Posterior cingulate gyrus (tissue), 11 donors: ENCODE results near the gene TBC1D24.

Experiments
- DNase-seq, 10 donors: peaks; one replicate each; pipeline versions ENCODE4 v3.0.0 to v3.0.0-alpha.2; 2020 to 2021; ENCODE audit warnings: mixed read lengths in 3 of 10
- intact Hi-C: fragments of 100-400 bp; cut with DNase I; formaldehyde crosslinking; loops from one replicate; pipeline ENCODE4 v1.15.1; 2023

TBC1D24 gene

GRCh38 chr16:2447920-2448583, 26.9 kb upstream of the TBC1D24 start:
- peak in 1 of 10 donors; percentile 78 for DNase-seq
- intact Hi-C loops, result no loop called here

DNA sequence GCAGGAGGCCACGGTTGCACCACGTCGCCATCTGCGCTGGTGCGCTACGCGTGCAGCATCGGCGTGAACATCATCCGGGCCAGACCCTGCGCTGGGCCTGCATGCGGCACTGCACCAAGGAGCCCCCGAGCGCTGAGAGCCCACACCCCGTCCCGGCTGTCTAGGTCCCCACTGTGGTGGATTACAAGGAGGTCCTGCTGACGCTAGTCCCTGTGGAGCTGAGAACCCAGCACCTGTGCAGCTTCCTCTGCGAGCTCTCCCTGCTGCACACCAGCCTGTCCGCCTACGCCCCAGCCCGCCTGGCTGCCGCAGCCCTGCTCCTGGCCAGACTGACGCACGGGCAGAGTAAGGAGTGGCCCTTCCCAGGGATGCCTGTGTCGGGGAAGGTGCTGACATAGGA, 25.8 kb upstream of the TBC1D24 start:
- intact Hi-C loops, result no loop called here
- DNase-seq, result peak in 1 of 10 donors; percentile 76

DNA sequence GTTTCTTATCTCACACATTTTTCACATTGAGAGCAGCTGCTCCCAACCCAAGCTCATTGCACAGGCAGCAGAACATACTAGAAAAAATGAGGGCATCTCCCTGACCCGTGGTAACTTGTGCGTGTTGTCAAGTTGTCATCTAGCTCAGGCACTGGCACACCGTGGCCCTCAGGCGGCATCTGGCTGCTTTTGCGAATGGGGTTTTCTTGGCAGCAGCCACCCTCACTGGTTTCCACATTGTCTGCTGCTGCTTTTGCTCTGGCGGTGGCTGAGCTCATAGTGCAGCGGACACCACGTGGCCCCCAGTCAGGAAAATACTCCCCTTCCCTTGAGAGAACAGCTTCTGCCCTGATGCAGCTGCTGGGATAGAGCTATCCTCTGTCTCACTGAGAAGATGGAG, 24.4 kb upstream of the TBC1D24 start:
- DNase-seq, result peak in 7 of 10 donors; percentile 52 to 96 (median 77)
- intact Hi-C loops, result no loop called here

DNA sequence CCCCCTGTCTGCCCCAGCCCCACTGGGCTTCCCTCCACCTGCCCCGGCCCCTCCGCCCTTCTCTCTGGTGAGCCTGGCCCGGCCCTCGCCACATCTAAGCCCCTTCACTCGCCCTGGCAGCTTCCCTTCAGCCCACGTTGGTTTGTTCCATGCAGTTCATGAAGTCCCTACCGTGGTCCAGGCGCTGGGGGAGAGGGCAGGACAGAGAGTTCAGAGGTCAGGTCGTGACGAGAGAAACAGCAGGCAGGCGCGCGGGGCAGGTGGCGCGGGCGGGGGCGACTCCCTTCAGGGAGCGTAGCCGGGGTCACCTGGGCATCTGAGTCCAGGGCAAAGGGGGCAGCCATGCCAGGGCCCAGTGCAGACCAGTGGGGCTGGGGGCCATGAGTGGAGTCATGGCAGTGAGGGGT, 23.9 kb upstream of the TBC1D24 start:
- intact Hi-C loops, result no loop called here
- DNase-seq, result no peak

GRCh38 chr16:2451851-2452320, 23.0 kb upstream of the TBC1D24 start:
- intact Hi-C loops, result no loop called here
- DNase-seq, result peak in 1 of 10 donors; percentile 69

DNA sequence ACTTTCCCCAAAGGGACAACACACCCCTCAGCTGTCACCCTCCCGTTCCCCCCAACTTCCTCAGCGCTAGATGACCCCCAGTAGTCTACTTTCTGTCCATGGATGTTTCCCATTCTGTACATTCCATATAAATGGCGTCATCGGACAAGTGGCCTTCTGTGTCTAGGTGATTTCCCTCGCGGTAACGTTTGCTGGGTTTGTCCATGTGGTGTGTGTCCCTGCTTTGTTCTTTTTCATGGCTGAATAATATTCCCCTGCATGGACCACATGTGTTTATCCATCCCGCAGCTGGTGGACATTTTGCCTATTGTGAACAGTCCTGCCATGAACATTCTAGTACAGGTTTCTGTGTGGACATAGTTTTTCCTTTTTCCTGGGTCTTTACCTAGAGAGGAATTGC, 22.3 kb upstream of the TBC1D24 start:
- DNase-seq, result no peak
- intact Hi-C loops, result no loop called here

GRCh38 chr16:2455081-2455845, 19.7 kb upstream of the TBC1D24 start:
- intact Hi-C loops, result no loop called here
- no peak for DNase-seq

DNA sequence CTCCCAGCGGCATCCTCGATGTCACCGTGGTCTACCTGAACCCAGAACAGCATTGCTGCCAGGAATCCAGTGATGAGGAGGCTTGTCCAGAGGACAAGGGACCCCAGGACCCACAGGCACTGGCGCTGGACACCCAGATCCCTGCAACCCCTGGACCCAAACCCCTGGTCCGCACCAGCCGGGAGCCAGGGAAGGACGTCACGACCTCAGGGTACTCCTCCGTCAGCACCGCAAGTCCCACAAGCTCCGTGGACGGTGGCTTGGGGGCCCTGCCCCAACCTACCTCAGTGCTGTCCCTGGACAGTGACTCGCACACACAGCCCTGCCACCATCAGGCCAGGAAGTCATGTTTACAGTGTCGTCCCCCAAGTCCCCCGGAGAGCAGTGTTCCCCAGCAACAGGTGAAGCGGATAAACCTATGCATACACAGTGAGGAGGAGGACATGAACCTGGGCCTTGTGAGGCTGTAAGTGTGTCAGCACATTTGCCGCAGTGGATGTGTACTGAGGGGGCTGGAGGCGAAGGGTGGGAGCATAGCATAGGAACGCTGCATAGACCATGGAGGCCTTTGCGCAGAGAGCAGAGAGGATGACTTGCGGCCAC, 18.3 kb upstream of the TBC1D24 start:
- intact Hi-C loops, result no loop called here
- peak in 1 of 10 donors; percentile 62 for DNase-seq

DNA sequence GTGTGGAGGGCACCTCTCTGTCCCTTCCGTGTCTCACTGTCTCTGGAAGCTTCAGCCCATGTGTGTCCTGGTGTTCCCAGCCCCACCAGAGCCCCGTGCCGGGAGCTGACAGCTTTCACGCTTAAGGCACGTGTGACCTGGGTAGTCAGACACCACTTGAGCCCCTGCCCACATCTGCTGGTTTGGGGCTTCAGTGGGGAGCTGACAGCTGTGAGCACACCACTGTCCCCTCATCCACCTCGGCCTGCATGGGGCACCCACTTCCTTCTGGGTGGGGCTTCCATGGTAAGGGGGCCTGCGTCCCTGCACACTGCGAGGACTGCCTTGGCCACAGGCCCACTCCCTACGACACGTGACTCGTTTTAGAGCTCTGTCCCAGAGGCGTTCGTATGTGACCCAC, 17.7 kb upstream of the TBC1D24 start:
- peak in 1 of 10 donors; percentile 70 for DNase-seq
- intact Hi-C loops, result no loop called here

DNA sequence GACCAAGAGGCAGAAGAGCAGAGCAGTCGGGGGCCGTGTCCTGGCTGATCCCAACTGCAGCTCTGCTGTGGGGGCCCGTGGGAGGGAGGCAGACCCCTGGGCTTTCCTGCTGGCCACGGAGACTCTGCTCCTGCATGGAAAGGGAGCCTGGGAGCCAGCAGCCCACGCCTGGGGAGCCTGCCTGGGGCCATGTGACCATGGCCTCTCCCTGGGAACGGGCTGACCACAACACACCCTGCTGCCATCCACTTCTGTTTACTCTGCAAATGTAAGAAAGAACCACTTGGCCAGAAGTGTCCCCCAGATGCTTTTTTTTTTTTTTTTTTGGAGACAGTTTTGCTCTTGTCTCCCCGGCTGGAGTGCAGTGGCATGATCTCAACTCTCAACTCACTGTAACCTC, 17.0 kb upstream of the TBC1D24 start:
- intact Hi-C loops, result no loop called here
- peak in 1 of 10 donors; percentile 73 for DNase-seq

GRCh38 chr16:2458887-2459646, 15.9 kb upstream of the TBC1D24 start:
- peak in 1 of 10 donors; percentile 89 for DNase-seq
- intact Hi-C loops, result no loop called here

GRCh38 chr16:2459647-2460390, 15.1 kb upstream of the TBC1D24 start, which contains the start of gene TEDC2:
Gene TEDC2, plus strand, starts transcription at chr16:2460109. Its CDS starts 36 bp downstream, at chr16:2460145.
- intact Hi-C loops, result no loop called here
- peak; percentile 91 to 99 (median 96) for DNase-seq

- DNase-seq, result no peak
- intact Hi-C loops, result no loop called here
These were observed 14.6 kb upstream of the TBC1D24 start for GRCh38 chr16:2460391-2460713.

DNA sequence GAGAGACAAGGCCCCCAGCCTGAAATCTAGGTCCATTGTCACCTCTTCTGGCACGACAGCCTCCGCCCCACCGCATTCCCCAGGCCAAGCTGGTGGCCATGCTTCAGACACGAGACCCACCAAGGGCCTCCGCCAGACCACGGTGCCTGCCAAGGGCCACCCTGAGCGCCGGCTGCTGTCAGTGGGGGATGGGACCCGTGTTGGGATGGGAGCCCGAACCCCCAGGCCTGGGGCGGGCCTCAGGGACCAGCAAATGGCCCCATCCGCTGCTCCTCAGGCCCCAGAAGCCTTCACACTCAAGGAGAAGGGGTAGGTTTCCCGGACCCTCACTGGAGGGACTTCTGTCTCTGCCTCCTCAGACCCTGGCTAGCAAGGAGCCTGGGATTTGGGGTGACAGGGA, 14.0 kb upstream of the TBC1D24 start:
- intact Hi-C loops, result no loop called here
- peak in 1 of 10 donors; percentile 57 for DNase-seq

DNA sequence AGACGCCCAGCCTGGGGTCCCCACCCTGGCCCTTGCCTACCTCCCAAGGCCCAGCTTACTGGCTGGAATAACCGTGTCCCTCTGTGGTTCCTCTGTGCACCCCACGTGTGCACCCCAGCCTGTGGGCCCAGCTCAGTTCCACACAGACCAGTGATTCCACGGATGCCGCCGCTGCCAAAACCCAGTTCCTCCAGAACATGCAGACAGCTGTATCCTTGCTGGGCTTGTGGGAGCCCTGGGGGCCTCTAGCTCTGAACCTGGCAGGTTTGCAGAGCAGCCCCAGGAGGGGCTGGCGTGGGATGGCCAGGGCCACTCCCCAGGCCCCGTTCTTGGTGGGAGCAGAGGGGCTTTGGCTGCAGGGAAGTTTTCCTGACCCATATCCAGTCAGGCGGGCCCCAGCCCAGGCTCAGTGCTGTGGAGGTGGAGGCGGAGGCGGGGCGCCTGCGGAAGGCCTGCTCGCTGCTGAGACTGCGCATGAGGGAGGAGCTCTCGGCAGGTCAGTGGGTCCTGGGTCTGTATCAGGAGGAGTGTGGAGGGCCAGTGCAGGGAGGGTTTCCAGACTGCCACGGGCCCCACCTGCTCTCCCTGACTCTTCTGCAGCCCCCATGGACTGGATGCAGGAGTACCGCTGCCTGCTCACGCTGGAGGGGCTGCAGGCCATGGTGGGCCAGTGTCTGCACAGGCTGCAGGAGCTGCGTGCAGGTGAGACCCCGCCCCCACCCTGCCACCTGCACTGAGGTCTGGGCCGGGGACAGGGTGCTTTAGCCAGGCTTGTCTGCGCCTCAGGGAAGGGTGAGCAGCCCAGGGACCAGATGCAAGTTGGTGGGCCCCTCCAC, 12.7 kb upstream of the TBC1D24 start:
- intact Hi-C loops, result no loop called here
- DNase-seq, result peak in 1 of 10 donors; percentile 82

DNA sequence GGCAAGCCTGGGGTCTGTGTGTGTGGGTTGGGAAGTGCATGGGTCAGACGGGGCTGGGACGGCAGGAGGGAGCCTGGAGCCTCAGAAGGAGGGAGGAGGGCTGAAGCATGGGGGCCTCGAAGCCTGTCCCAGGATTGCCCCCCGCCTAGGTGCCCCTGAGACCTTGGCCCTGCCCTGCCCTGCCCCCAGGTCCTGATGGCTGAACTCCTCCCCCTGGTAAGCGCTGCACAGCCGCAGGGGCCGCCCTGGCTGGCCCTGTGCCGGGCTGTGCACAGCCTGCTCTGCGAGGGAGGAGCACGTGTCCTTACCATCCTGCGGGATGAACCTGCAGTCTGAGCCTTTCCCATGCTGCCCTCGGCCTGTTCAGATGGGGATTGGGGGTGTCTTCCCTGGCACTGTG, 10.6 kb upstream of the TBC1D24 start:
- DNase-seq, result peak in 1 of 10 donors; percentile 72
- intact Hi-C loops, result no loop called here

DNA sequence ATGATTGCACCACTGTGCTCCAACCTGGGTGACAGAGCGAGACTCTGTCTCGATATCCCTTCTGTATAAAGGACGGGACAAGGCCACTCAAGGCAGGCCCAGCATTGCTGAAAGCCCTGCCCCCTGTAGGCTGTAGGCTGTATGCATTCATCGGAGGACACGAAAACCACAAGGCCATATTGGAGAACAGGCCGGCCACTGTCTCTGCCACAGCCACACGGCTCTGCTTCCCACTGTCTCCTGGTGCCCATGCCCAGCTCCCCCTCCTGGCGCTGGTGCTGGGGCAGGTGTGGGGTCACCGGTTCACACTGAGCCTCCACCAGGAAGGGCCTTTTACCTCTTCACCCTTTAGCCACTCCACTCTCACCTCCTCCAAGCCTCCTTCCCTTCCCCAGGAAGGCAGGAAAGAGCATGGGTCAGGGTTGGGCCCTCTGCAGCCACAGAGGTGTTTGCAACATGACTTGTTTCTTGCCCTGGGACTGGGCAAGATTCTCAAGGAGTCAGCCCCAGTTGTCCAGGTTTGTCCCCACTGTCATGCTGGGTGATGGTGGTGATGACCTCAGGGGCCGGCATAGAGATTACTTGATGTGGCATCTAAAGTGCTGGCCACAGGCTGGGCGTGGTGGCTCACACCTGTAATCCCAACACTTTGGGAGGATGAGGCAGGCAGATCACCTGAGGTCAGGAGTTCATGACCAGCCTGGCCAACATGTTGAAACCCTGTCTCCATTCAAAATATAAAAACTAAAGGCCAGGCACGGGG, 9.1 kb upstream of the TBC1D24 start:
- intact Hi-C loops, result no loop called here
- peak in 1 of 10 donors; percentile 51 for DNase-seq
